Transverse colon (tissue), 4 donors: ENCODE measurements around the gene PDLIM3. TPM values are rescaled to one million over a fixed set of nuclear protein-coding genes. Genes with fewer than 3 reads are reported as not detected.

Source experiments
- DNase-seq: peaks from one replicate; pipeline ENCODE4 v3.0.0-alpha.2; 2019
- H3K27ac ChIP-seq, 4 donors: fragments of 200-600 bp; sonication (generic); 2 replicates each; pipeline ENCODE4 v1.5.1; 2016 to 2018; ENCODE audit warnings: inconsistent platforms in 4 of 4
- H3K27me3 ChIP-seq: fragments of 200-600 bp; sonication (generic); 2 replicates; pipeline ENCODE4 v1.5.1; 2017; ENCODE audit warnings: inconsistent platforms
- H3K36me3 ChIP-seq, 4 donors: fragments of 200-600 bp; sonication (generic); 2 replicates each; pipeline ENCODE4 v1.5.1; 2017 to 2019; ENCODE audit warnings: inconsistent platforms in 4 of 4
- H3K4me1 ChIP-seq, 4 donors: fragments of 200-600 bp; sonication (generic); 2 replicates each; pipeline ENCODE4 v1.5.1; 2017 to 2020; ENCODE audit warnings: inconsistent platforms in 4 of 4
- H3K4me3 ChIP-seq, 4 donors: fragments of 200-600 bp; sonication (generic); 1 replicate in 1 of 4; 2 replicates in 3 of 4; pipeline versions ENCODE4 v1.5.1 to v1.6.1; 2017 to 2019; ENCODE audit warnings: inconsistent platforms in 4 of 4
- H3K9me3 ChIP-seq, 2 donors: fragments of 200-600 bp; sonication (generic); 2 replicates each; pipeline ENCODE4 v1.5.1; 2017 to 2019; ENCODE audit warnings: inconsistent platforms in 2 of 2
- CTCF ChIP-seq, 5 experiments: fragments of 200-600 bp in 3 of 5; fragments of 450-650 bp in 2 of 5; sonication (generic) in 3 of 5; IDR thresholded peaks; 1 replicate in 2 of 5; 2 replicates in 3 of 5; pipeline ENCODE4 v1.5.1; 2016 to 2017; ENCODE audit warnings: antibody characterized with exemption in 5 of 5, inconsistent platforms in 3 of 5, mild to moderate bottlenecking in 2 of 5, moderate library complexity in 1 of 5
- EP300 ChIP-seq: sonication (generic); formaldehyde crosslinking; IDR thresholded peaks from one replicate; pipeline ENCODE4 v1.6.1; 2017; ENCODE audit warnings: antibody characterized with exemption, low read depth
- POLR2A ChIP-seq: fragments of 450-650 bp; IDR thresholded peaks from one replicate; pipeline ENCODE4 v1.6.1; 2016; ENCODE audit warnings: antibody characterized with exemption, mild to moderate bottlenecking, moderate library complexity
- POLR2AphosphoS5 ChIP-seq, 3 donors: sonication (generic); formaldehyde crosslinking; IDR thresholded peaks; one replicate each; pipeline ENCODE4 v1.6.1; 2016; ENCODE audit warnings: antibody characterized with exemption in 3 of 3
- WGBS, 2 donors: methylation state at CpG; one replicate each; pipeline ENCODE4 v1.1.5; 2018; ENCODE audit warnings: low coverage in 1 of 2; 5-methylcytosine and 5-hydroxymethylcytosine counted together
- in situ Hi-C, 4 donors: fragments of 200-750 bp; cut with MboI; loops; one replicate each; pipeline versions ENCODE4 v1.15.0 to v1.15.1; 2017; ENCODE audit warnings: low sequenced_read_pairs in 3 of 4, low pct_ligation_motif_present in 1 of 4, low pct_unique_long_range_greater_than_20kb in 1 of 4
- intact Hi-C: fragments of 100-400 bp; cut with DNase I; formaldehyde crosslinking; loops from one replicate; pipeline ENCODE4 v1.15.1; 2023; ENCODE audit warnings: low total_unique reads
- total RNA-seq, 4 donors: library from RNA; depleted of rRNA; stranded (reverse); fragments of >200 nt; gene quantifications; one replicate each; pipeline ENCODE4 v1.1.0, GENCODE V29; 2016

PDLIM3 gene
- total RNA-seq, 4 donors from 2014 or later: 81.9 to 209 (median 115) TPM

- WGBS, 2 donors: 66 to 68% methylated on average over 3 to 4 of the region's 4 CpGs
- H3K9me3 ChIP-seq: no peaks in the 10 kb centered on the region
- H3K27me3 ChIP-seq: no peaks in the 10 kb centered on the region
- in situ Hi-C loops: no loop called here
- no peaks in the 10 kb centered on the region for H3K36me3 ChIP-seq
- intact Hi-C loops: no loop called here
- TF ChIP-seq POLR2A: no peak
- no peak for TF ChIP-seq POLR2AphosphoS5 (IDR thresholded peaks at IDR 0.05)
- TF ChIP-seq CTCF (IDR thresholded peaks at IDR 0.05): no peak
- no peak for TF ChIP-seq EP300
- no peak for DNase-seq
- no peak overlapping the region for H3K27ac ChIP-seq
- no peak overlapping the region for H3K4me3 ChIP-seq
- H3K4me1 ChIP-seq: peaks cover 0 to 4% (median under 1%) of the 10 kb centered on the region in 4 donors
Observed at GRCh38 chr4:185554365-185555126, 19.2 kb upstream of the PDLIM3 start.

DNA sequence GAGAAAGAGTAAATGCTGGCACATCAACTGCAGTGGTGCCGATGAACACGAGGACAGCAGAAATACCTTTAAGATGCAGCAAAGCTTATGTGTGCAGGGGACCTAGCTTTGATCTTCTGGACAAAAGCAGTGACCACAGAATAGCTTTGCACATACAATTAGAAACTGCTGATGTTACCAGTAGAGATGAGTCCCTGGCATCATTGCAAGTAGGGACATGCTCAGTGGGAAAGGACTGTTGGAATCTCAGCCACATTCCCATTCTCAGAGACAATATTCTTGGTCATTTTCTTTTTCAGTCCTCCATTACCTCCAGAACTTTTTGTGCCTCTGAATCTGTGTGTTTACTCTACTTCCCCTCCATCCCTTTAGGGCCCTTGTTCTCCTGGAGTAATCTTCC lies 16.9 kb upstream of the PDLIM3 start:
- no peak for DNase-seq
- no peak overlapping the region for H3K4me3 ChIP-seq
- H3K27ac ChIP-seq: no peak overlapping the region
- H3K4me1 ChIP-seq: no peaks in the 10 kb centered on the region
- no peaks in the 10 kb centered on the region for H3K27me3 ChIP-seq
- TF ChIP-seq CTCF (IDR thresholded peaks at IDR 0.05): no peak
- in situ Hi-C loops: no loop called here
- no peaks in the 10 kb centered on the region for H3K36me3 ChIP-seq
- no peaks in the 10 kb centered on the region for H3K9me3 ChIP-seq
- 83 to 85% methylated on average over 2 of the region's 2 CpGs for whole genome bisulfite sequencing, 2 donors
- intact Hi-C loops: no loop called here

DNA sequence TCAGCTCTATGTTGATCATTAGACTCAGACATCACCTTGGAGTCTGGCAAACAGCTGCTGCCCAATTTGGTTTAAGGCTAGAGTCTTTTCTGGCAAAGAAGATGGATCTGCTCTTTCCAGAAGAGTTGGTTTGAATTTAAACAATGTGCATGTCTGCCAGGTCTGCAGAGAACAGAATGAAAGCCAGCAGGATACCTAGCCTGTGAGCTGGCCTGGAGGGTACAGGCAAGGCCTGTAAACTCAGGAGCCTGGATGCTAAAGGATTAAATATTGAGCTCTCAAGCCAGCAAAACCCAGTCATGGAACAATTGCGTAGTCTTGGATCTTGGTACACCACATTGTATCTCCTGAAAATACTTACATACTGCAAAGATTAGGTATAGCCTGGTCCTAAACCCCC lies 15.6 kb upstream of the PDLIM3 start:
- no peak for DNase-seq
- WGBS, 2 donors: 90 to 91% methylated on average over 1 of the region's 1 CpG
- Histone ChIP-seq H3K36me3 (no peaks in the 10 kb centered on the region), H3K27me3 (no peaks in the 10 kb centered on the region), H3K4me3 (no peak overlapping the region), H3K9me3 (no peaks in the 10 kb centered on the region), H3K4me1 (no peaks in the 10 kb centered on the region), H3K27ac (peak overlapping the region in 1 of 4 donors; percentile 15)
- in situ Hi-C loops (no loop called here), intact Hi-C loops (no loop called here)
- TF ChIP-seq POLR2AphosphoS5 (IDR thresholded peaks at IDR 0.05) (no peak), EP300 (no peak), CTCF (IDR thresholded peaks at IDR 0.05) (no peak), POLR2A (no peak)

GRCh38 chr4:185549095-185549639 lies 13.9 kb upstream of the PDLIM3 start:
- no peak for TF ChIP-seq POLR2A
- TF ChIP-seq EP300: no peak
- no peak for TF ChIP-seq CTCF (IDR thresholded peaks at IDR 0.05)
- TF ChIP-seq POLR2AphosphoS5 (IDR thresholded peaks at IDR 0.05): no peak
- Histone ChIP-seq H3K36me3 (no peaks in the 10 kb centered on the region), H3K27ac (no peak overlapping the region), H3K4me3 (no peak overlapping the region), H3K27me3 (no peaks in the 10 kb centered on the region), H3K9me3 (no peaks in the 10 kb centered on the region), H3K4me1 (no peaks in the 10 kb centered on the region)
- no peak for DNase-seq
- 25 to 57% methylated on average over 1 to 2 of the region's 2 CpGs for WGBS, 2 donors
- in situ Hi-C loops (no loop called here), intact Hi-C loops (no loop called here)
